Neural cell (in vitro differentiated cells): ENCODE data around the gene KLK8. TPM values are rescaled to one million over a fixed set of nuclear protein-coding genes. Genes with fewer than 3 reads are reported as not detected.

ENCODE experiments used
- H2AFZ ChIP-seq: fragments of 200-600, 300-800 bp; sonication (generic), shearing (Covaris generic); 2 replicates; pipeline ENCODE4 v1.6.0; 2014; ENCODE audit warnings: low read depth, mild to moderate bottlenecking, antibody characterized with exemption, low read length, moderate library complexity
- H3F3A ChIP-seq: fragments of 200-600 bp; shearing (Covaris generic); 2 replicates; pipeline ENCODE4 v1.6.1; 2016; ENCODE audit warnings: mild to moderate bottlenecking, moderate library complexity, mixed read lengths, antibody characterized with exemption, low read length; ENCODE audit not compliant: insufficient read depth, poor library complexity, severe bottlenecking
- H3K27ac ChIP-seq: fragments of 200-600, 300-800 bp; sonication (generic), shearing (Covaris generic); 2 replicates; pipeline ENCODE4 v1.5.1; 2014; ENCODE audit warnings: mild to moderate bottlenecking, low read length, moderate library complexity
- H3K27me3 ChIP-seq: fragments of 300-800, 200-600 bp; sonication (generic), shearing (Covaris generic); 2 replicates; pipeline ENCODE4 v1.6.0; 2014; ENCODE audit warnings: mild to moderate bottlenecking, low read depth, low read length, moderate library complexity; ENCODE audit not compliant: insufficient read depth
- H3K36me3 ChIP-seq: fragments of 300-800, 200-600 bp; sonication (generic), shearing (Covaris generic); 2 replicates; pipeline ENCODE4 v1.5.1; 2014; ENCODE audit warnings: mild to moderate bottlenecking, antibody characterized with exemption, low read length, moderate library complexity; ENCODE audit not compliant: insufficient read depth
- H3K4me2 ChIP-seq: fragments of 300-800, 200-600 bp; sonication (generic), shearing (Covaris generic); 2 replicates; pipeline ENCODE4 v1.6.0; 2014; ENCODE audit warnings: mild to moderate bottlenecking, low read length
- H3K4me3 ChIP-seq: fragments of 300-800, 200-600 bp; sonication (generic), shearing (Covaris generic); 2 replicates; pipeline ENCODE4 v1.5.1; 2014; ENCODE audit warnings: mild to moderate bottlenecking, low read length, moderate library complexity
- H3K79me2 ChIP-seq: fragments of 200-600 bp; shearing (Covaris generic); replicated peaks from 2 replicates; pipeline ENCODE4 v1.6.0; 2014; ENCODE audit warnings: mild to moderate bottlenecking, low read length, moderate library complexity; ENCODE audit not compliant: insufficient read depth
- H3K9ac ChIP-seq: fragments of 300-800, 200-600 bp; sonication (generic), shearing (Covaris generic); 2 replicates; pipeline ENCODE4 v1.6.1; 2016; ENCODE audit warnings: mild to moderate bottlenecking, low read length, mixed read lengths
- H3K9me2 ChIP-seq: fragments of 200-600 bp; shearing (Covaris generic); 2 replicates; pipeline ENCODE4 v1.6.1; 2016; ENCODE audit warnings: mild to moderate bottlenecking, low read length, mixed read lengths; ENCODE audit not compliant: insufficient read depth
- H3K9me3 ChIP-seq: fragments of 200-600, 300-800 bp; sonication (generic), shearing (Covaris generic); 2 replicates; pipeline ENCODE4 v1.6.1; 2016; ENCODE audit warnings: mild to moderate bottlenecking, mixed run types, low read length, moderate library complexity, mixed read lengths
- H4K20me1 ChIP-seq: fragments of 200-600 bp; shearing (Covaris generic); 2 replicates; pipeline ENCODE4 v1.6.1; 2016; ENCODE audit warnings: mild to moderate bottlenecking, mixed run types; ENCODE audit not compliant: insufficient read depth
- CTCF ChIP-seq: fragments of 450-650 bp; IDR thresholded peaks from 2 replicates; pipeline ENCODE4 v1.5.1; 2014; ENCODE audit warnings: antibody characterized with exemption, mild to moderate bottlenecking, moderate library complexity; ENCODE audit not compliant: poor library complexity, severe bottlenecking
- EP300 ChIP-seq: fragments of 450-650 bp; conservative IDR thresholded peaks from 2 replicates; pipeline ENCODE4 v1.6.1; 2014; ENCODE audit warnings: antibody characterized with exemption, mild to moderate bottlenecking, moderate library complexity; ENCODE audit not compliant: poor library complexity, severe bottlenecking
- EZH2 ChIP-seq: fragments of 200-600, 300-800 bp; shearing (Covaris generic), sonication (generic); IDR thresholded peaks from 2 replicates; pipeline ENCODE4 v1.6.1; 2014; ENCODE audit warnings: antibody characterized with exemption, low read length, borderline replicate concordance, mild to moderate bottlenecking; ENCODE audit not compliant: insufficient read depth, poor library complexity, severe bottlenecking
- MXI1 ChIP-seq: fragments of 450-650 bp; conservative IDR thresholded peaks from 2 replicates; pipeline ENCODE4 v1.6.1; 2014; ENCODE audit warnings: antibody characterized with exemption, mild to moderate bottlenecking; ENCODE audit not compliant: poor library complexity, severe bottlenecking
- POLR2AphosphoS5 ChIP-seq: IDR thresholded peaks from 2 replicates; pipeline ENCODE4 v1.6.1; 2012
- RAD21 ChIP-seq: fragments of 450-650 bp; conservative IDR thresholded peaks from 2 replicates; pipeline ENCODE4 v1.6.1; 2014; ENCODE audit warnings: antibody characterized with exemption, mild to moderate bottlenecking, moderate library complexity
- REST ChIP-seq: IDR thresholded peaks from 2 replicates; pipeline ENCODE4 v1.6.1; 2012; ENCODE audit warnings: borderline replicate concordance
- SMC3 ChIP-seq: fragments of 450-650 bp; conservative IDR thresholded peaks from 2 replicates; pipeline ENCODE4 v1.6.1; 2014; ENCODE audit warnings: antibody characterized with exemption, mild to moderate bottlenecking, moderate library complexity; ENCODE audit not compliant: poor library complexity
- TAF1 ChIP-seq: IDR thresholded peaks from 2 replicates; pipeline ENCODE4 v1.6.1; 2012; ENCODE audit warnings: low read depth
- polyA plus RNA-seq: library from polyadenylated mRNA; depleted of rRNA; stranded (reverse); fragments of >200 nt; gene quantifications from 2 replicates; pipeline ENCODE4 v1.2.3, GENCODE V29; 2014

Gene KLK8
- polyA plus RNA-seq, 1 donor from 2014 or later, result not detected

- no peaks in the 10 kb centered on the region for H3K36me3 ChIP-seq
- no peaks in the 10 kb centered on the region for H3K79me2 ChIP-seq
- H3K27me3 ChIP-seq, result peaks cover under 1% of the 10 kb centered on the region
- no peaks in the 10 kb centered on the region for H3K9me2 ChIP-seq
- no peaks in the 10 kb centered on the region for H4K20me1 ChIP-seq
- no peak overlapping the region for H3K4me2 ChIP-seq
- H3K9ac ChIP-seq, result no peak overlapping the region
- no peak overlapping the region for H3K27ac ChIP-seq
- H3K4me3 ChIP-seq, result no peak overlapping the region
- H2AFZ ChIP-seq, result no peak overlapping the region
- no peaks in the 10 kb centered on the region for H3F3A ChIP-seq
- TF ChIP-seq TAF1 (no peak), RAD21 (no peak), CTCF (no peak), POLR2AphosphoS5 (no peak), EP300 (no peak), REST (no peak), EZH2 (no peak), SMC3 (no peak)
- H3K9me3 ChIP-seq, result no peaks in the 10 kb centered on the region
These were observed 24.0 kb upstream of the KLK8 start for GRCh38 chr19:51025401-51025800.

GRCh38 chr19:51024924-51025323, 23.5 kb upstream of the KLK8 start:
- Histone ChIP-seq H3K27ac (no peak overlapping the region), H2AFZ (no peak overlapping the region), H3K4me3 (no peak overlapping the region), H3K9me2 (no peaks in the 10 kb centered on the region), H3K9me3 (no peaks in the 10 kb centered on the region), H3K4me2 (no peak overlapping the region), H3K9ac (no peak overlapping the region), H3F3A (no peaks in the 10 kb centered on the region), H3K36me3 (no peaks in the 10 kb centered on the region), H3K27me3 (peaks cover 6% of the 10 kb centered on the region), H3K79me2 (no peaks in the 10 kb centered on the region), H4K20me1 (no peaks in the 10 kb centered on the region)
- TF ChIP-seq RAD21 (no peak), MXI1 (no peak), POLR2AphosphoS5 (no peak), EP300 (no peak), TAF1 (no peak), REST (no peak), SMC3 (no peak), CTCF (no peak)
